Loucy (cell line): Measurements from ENCODE around the gene SPATC1L.
"Not testable (repeated sequence)": the region's sequence is repeated elsewhere in the genome, so short reads cannot be mapped to it uniquely, and the experiment has no call there.

Source experiments
- H2AFZ ChIP-seq: fragments of 200-600 bp; sonication (generic); 2 replicates; pipeline ENCODE4 v1.6.0; 2016; ENCODE audit warnings: antibody characterized with exemption, mild to moderate bottlenecking, low read length, moderate library complexity
- H3F3A ChIP-seq: fragments of 200-600 bp; 2 replicates; pipeline ENCODE4 v1.6.0; 2016; ENCODE audit warnings: antibody characterized with exemption, low read depth, mild to moderate bottlenecking
- H3K27me3 ChIP-seq: fragments of 200-600 bp; sonication (generic); 2 replicates; pipeline ENCODE4 v1.6.1; 2014; ENCODE audit warnings: low read length, mild to moderate bottlenecking; ENCODE audit not compliant: insufficient read depth, poor library complexity, severe bottlenecking
- H3K36me3 ChIP-seq: fragments of 200-600 bp; sonication (generic); 2 replicates; pipeline ENCODE4 v1.6.1; 2016; ENCODE audit warnings: low read length; ENCODE audit not compliant: insufficient read depth
- H3K4me1 ChIP-seq: fragments of 200-600 bp; sonication (generic); 2 replicates; pipeline ENCODE4 v1.5.1; 2014; ENCODE audit warnings: low read length, mild to moderate bottlenecking; ENCODE audit not compliant: insufficient read depth, poor library complexity, severe bottlenecking
- H3K4me2 ChIP-seq: fragments of 200-600 bp; sonication (generic); 2 replicates; pipeline ENCODE4 v1.6.0; 2014; ENCODE audit warnings: antibody characterized with exemption, low read length, low read depth, mild to moderate bottlenecking; ENCODE audit not compliant: poor library complexity, severe bottlenecking
- H3K4me3 ChIP-seq: fragments of 200-600 bp; sonication (generic); 2 replicates; pipeline ENCODE4 v1.5.1; 2014; ENCODE audit warnings: low read length, mild to moderate bottlenecking, mixed read lengths; ENCODE audit not compliant: poor library complexity, severe bottlenecking
- H3K79me2 ChIP-seq: fragments of 200-600 bp; sonication (generic); 2 replicates; pipeline ENCODE4 v1.6.1; 2014; ENCODE audit warnings: low read length; ENCODE audit not compliant: insufficient read depth
- H3K9ac ChIP-seq: fragments of 200-600 bp; sonication (generic); 2 replicates; pipeline ENCODE4 v1.6.0; 2014; ENCODE audit warnings: mild to moderate bottlenecking, low read depth, low read length, moderate library complexity; ENCODE audit not compliant: poor library complexity, severe bottlenecking
- H3K9me2 ChIP-seq: fragments of 200-600 bp; sonication (generic); replicated peaks from 2 replicates; pipeline ENCODE4 v1.6.1; 2016; ENCODE audit warnings: low read depth, low read length, mixed read lengths
- H3K9me3 ChIP-seq: fragments of 200-600 bp; sonication (generic); 2 replicates; pipeline ENCODE4 v1.6.1; 2014; ENCODE audit warnings: mild to moderate bottlenecking, antibody characterized with exemption, low read length, low read depth; ENCODE audit not compliant: insufficient read depth
- H4K20me1 ChIP-seq: fragments of 200-600 bp; sonication (generic); 2 replicates; pipeline ENCODE4 v1.6.0; 2014; ENCODE audit warnings: antibody characterized with exemption, low read length, mild to moderate bottlenecking; ENCODE audit not compliant: insufficient read depth, poor library complexity, severe bottlenecking
- CTCF ChIP-seq: fragments of 200-600 bp; sonication (generic); conservative IDR thresholded peaks from 2 replicates; pipeline ENCODE4 v1.5.1; 2014; ENCODE audit warnings: mild to moderate bottlenecking, antibody characterized with exemption, low read length
- EZH2phosphoT487 ChIP-seq: fragments of 200-600 bp; IDR thresholded peaks from 2 replicates; pipeline ENCODE4 v1.6.1; 2018; ENCODE audit warnings: antibody characterized with exemption, mild to moderate bottlenecking, moderate library complexity, borderline replicate concordance

SPATC1L gene

GRCh38 chr21:46172863-46173528, 11.3 kb downstream of the SPATC1L start:
- H4K20me1 ChIP-seq = no peaks in the 10 kb centered on the region
- no peaks in the 10 kb centered on the region for H3F3A ChIP-seq
- no peaks in the 10 kb centered on the region for H3K27me3 ChIP-seq
- H3K9ac ChIP-seq = no peak overlapping the region
- no peaks in the 10 kb centered on the region for H3K4me1 ChIP-seq
- H3K36me3 ChIP-seq = no peaks in the 10 kb centered on the region
- no peak overlapping the region for H3K4me2 ChIP-seq
- no peaks in the 10 kb centered on the region for H3K79me2 ChIP-seq
- no peak overlapping the region for H3K4me3 ChIP-seq
- TF ChIP-seq CTCF = no peak
- TF ChIP-seq EZH2phosphoT487 = no peak
- H3K9me3 ChIP-seq = peaks cover 20% of the 10 kb centered on the region; the same call in 1 of the 2 replicates
- H2AFZ ChIP-seq = no peak overlapping the region
- H3K9me2 ChIP-seq = no peaks in the 10 kb centered on the region

GRCh38 chr21:46171996-46172862, 12.0 kb downstream of the SPATC1L start:
- H3K4me3 ChIP-seq = no peak overlapping the region
- H3K4me2 ChIP-seq = no peak overlapping the region
- H3K9me3 ChIP-seq = peaks cover 20% of the 10 kb centered on the region; the same call in 1 of the 2 replicates
- no peaks in the 10 kb centered on the region for H3F3A ChIP-seq
- no peaks in the 10 kb centered on the region for H3K9me2 ChIP-seq
- no peaks in the 10 kb centered on the region for H3K4me1 ChIP-seq
- no peaks in the 10 kb centered on the region for H3K27me3 ChIP-seq
- no peaks in the 10 kb centered on the region for H3K79me2 ChIP-seq
- no peak for TF ChIP-seq EZH2phosphoT487
- H3K36me3 ChIP-seq = no peaks in the 10 kb centered on the region
- no peak overlapping the region for H3K9ac ChIP-seq
- no peaks in the 10 kb centered on the region for H4K20me1 ChIP-seq
- H2AFZ ChIP-seq = no peak overlapping the region

- Histone ChIP-seq H3K4me1 (no peaks in the 10 kb centered on the region), H3K79me2 (no peaks in the 10 kb centered on the region), H2AFZ (no peak overlapping the region), H3K4me2 (no peak overlapping the region), H3K9ac (no peak overlapping the region), H3K9me2 (no peaks in the 10 kb centered on the region), H3F3A (no peaks in the 10 kb centered on the region), H3K36me3 (no peaks in the 10 kb centered on the region), H4K20me1 (no peaks in the 10 kb centered on the region), H3K9me3 (peaks cover 20% of the 10 kb centered on the region; the same call in 1 of the 2 replicates), H3K27me3 (no peaks in the 10 kb centered on the region), H3K4me3 (no peak overlapping the region)
- no peak for TF ChIP-seq EZH2phosphoT487
These were observed 12.7 kb downstream of the SPATC1L start for GRCh38 chr21:46171585-46171984.

- H3K9me3 ChIP-seq = peaks cover 13% of the 10 kb centered on the region; the same call in 1 of the 2 replicates
- H3K9me2 ChIP-seq, H3K27me3 ChIP-seq, H2AFZ ChIP-seq, H3K4me1 ChIP-seq, H3K36me3 ChIP-seq, H3K79me2 ChIP-seq, H4K20me1 ChIP-seq, H3K9ac ChIP-seq, H3F3A ChIP-seq, H3K4me2 ChIP-seq, H3K4me3 ChIP-seq: not testable (repeated sequence)
These were observed 13.6 kb downstream of the SPATC1L start for GRCh38 chr21:46170436-46171193.
